B cell (primary cell): ENCODE measurements around the gene EDN3. TPM values are rescaled to one million over a fixed set of nuclear protein-coding genes. Genes with fewer than 3 reads are reported as not detected.

ENCODE experiments used
- ATAC-seq: fragments of 200-7000 bp; cut with Tn5 transposase; one replicate; pipeline ENCODE4 v1.10.0; 2021; ENCODE audit warnings: low read depth, mild to moderate bottlenecking, moderate number of reproducible peaks, moderate library complexity
- CTCF ChIA-PET: fragments of 350-600 bp; sonication (Branson Sonifier 250); formaldehyde crosslinking; loops from one replicate; lab custom pipeline; 2021; ENCODE audit warnings: antibody characterized with exemption, inconsistent platforms; lab: Charles Lee
- POLR2A ChIA-PET: fragments of 350-600 bp; sonication (Branson Sonifier 250); formaldehyde crosslinking; loops from one replicate; lab custom pipeline; 2021; ENCODE audit warnings: antibody characterized with exemption; lab: Charles Lee
- DNase-seq: peaks from one replicate; pipeline ENCODE4 v3.0.0; 2013
- H2AFZ ChIP-seq: 2 replicates; pipeline ENCODE4 v1.6.1; 2012; ENCODE audit warnings: mild to moderate bottlenecking, low read depth, low read length; ENCODE audit not compliant: insufficient read depth, poor library complexity, severe bottlenecking
- H3K27ac ChIP-seq, 2 donors: 1 replicate in 1 of 2; 2 replicates in 1 of 2; pipeline ENCODE4 v1.5.1; 2012 to 2013; ENCODE audit warnings: low read length in 2 of 2, mild to moderate bottlenecking in 2 of 2, moderate library complexity in 1 of 2
- H3K27me3 ChIP-seq, 4 experiments: fragments of 200-600 bp in 1 of 4; sonication (generic) in 1 of 4; replicated peaks in 1 of 4; 1 replicate in 2 of 4; 2 replicates in 2 of 4; pipeline versions ENCODE4 v1.6.1 to v1.7.0; 2013 to 2016; ENCODE audit warnings: low read length in 3 of 4, mild to moderate bottlenecking in 2 of 4, mixed read lengths in 1 of 4, moderate library complexity in 1 of 4; ENCODE audit not compliant: insufficient read depth in 4 of 4, control insufficient read depth in 3 of 4; ENCODE audit errors: control extremely low read depth in 1 of 4
- H3K36me3 ChIP-seq, 2 experiments: replicated peaks in 1 of 2; 1 replicate in 1 of 2; 2 replicates in 1 of 2; pipeline versions ENCODE4 v1.6.1 to v1.7.1; 2013; ENCODE audit warnings: low read length in 1 of 2; ENCODE audit not compliant: insufficient read depth in 2 of 2, control insufficient read depth in 1 of 2; ENCODE audit errors: control extremely low read depth in 1 of 2, extremely low read depth in 1 of 2
- H3K4me1 ChIP-seq, 2 donors: fragments of 200-600 bp in 1 of 2; sonication (generic) in 1 of 2; 1 replicate in 1 of 2; 2 replicates in 1 of 2; pipeline versions ENCODE4 v1.5.1 to v1.6.1; 2013 to 2017; ENCODE audit warnings: low read length in 2 of 2; ENCODE audit not compliant: control insufficient read depth in 2 of 2, insufficient read depth in 2 of 2
- H3K4me2 ChIP-seq: replicated peaks from 2 replicates; pipeline ENCODE3; 2012; ENCODE audit warnings: mild to moderate bottlenecking, low read depth, low read length; ENCODE audit not compliant: poor library complexity, severe bottlenecking
- H3K4me3 ChIP-seq, 5 experiments: fragments of 200-600 bp in 1 of 5; sonication (generic) in 1 of 5; 1 replicate in 3 of 5; 2 replicates in 2 of 5; pipeline versions ENCODE4 v1.5.1 to v1.7.0; 2011 to 2016; ENCODE audit warnings: low read length in 4 of 5, mild to moderate bottlenecking in 4 of 5, low read depth in 2 of 5, control low read depth in 1 of 5, moderate library complexity in 1 of 5; ENCODE audit not compliant: insufficient read depth in 1 of 5; ENCODE audit errors: control extremely low read depth in 1 of 5, extremely low read depth in 1 of 5
- H3K79me2 ChIP-seq: fragments of 200-600 bp; sonication (generic); one replicate; pipeline ENCODE4 v1.6.0; 2016; ENCODE audit warnings: low read length; ENCODE audit not compliant: control insufficient read depth, insufficient read depth
- H3K9ac ChIP-seq: fragments of 200-600 bp; sonication (generic); 2 replicates; pipeline ENCODE4 v1.6.1; 2017; ENCODE audit warnings: mild to moderate bottlenecking, low read length, moderate library complexity
- H3K9me3 ChIP-seq, 3 donors: one replicate each; pipeline versions ENCODE4 v1.6.1 to v1.7.1; 2013; ENCODE audit warnings: low read length in 2 of 3; ENCODE audit not compliant: control insufficient read depth in 2 of 3, insufficient read depth in 1 of 3; ENCODE audit errors: control extremely low read depth in 1 of 3
- H4K20me1 ChIP-seq: 2 replicates; pipeline ENCODE4 v1.6.0; 2012; ENCODE audit warnings: mild to moderate bottlenecking, low read length; ENCODE audit not compliant: insufficient read depth, control insufficient read depth, poor library complexity, severe bottlenecking
- H3K27ac Mint-ChIP-seq: one replicate; pipeline ENCODE4 v1.8.0; 2021; ENCODE audit warnings: mixed read lengths
- H3K27me3 Mint-ChIP-seq: one replicate; pipeline ENCODE4 v1.8.0; 2021; ENCODE audit warnings: mixed read lengths
- H3K4me1 Mint-ChIP-seq: one replicate; pipeline ENCODE4 v1.8.0; 2021; ENCODE audit warnings: mixed read lengths
- H3K4me3 Mint-ChIP-seq: one replicate; pipeline ENCODE4 v1.8.0; 2021; ENCODE audit warnings: mixed read lengths
- H3K9me3 Mint-ChIP-seq: one replicate; pipeline ENCODE4 v1.8.0; 2022; ENCODE audit warnings: mixed read lengths; ENCODE audit not compliant: insufficient read depth
- EZH2 ChIP-seq: IDR thresholded peaks from 2 replicates; pipeline ENCODE4 v1.6.1; 2012; ENCODE audit warnings: borderline replicate concordance, low read depth, mild to moderate bottlenecking, moderate library complexity, low read length; ENCODE audit not compliant: insufficient read depth, poor library complexity, severe bottlenecking
- WGBS: methylation state at CpG from one replicate; pipeline ENCODE4 v1.1.5; 2013; ENCODE audit warnings: missing lambda C conversion rate; ENCODE audit not compliant: insufficient coverage; 5-methylcytosine and 5-hydroxymethylcytosine counted together
- intact Hi-C: fragments of 100-400 bp; cut with micrococcal nuclease; formaldehyde crosslinking; loops from one replicate; pipeline ENCODE4 v1.10.0; 2022
- polyA plus RNA-seq: library from polyadenylated mRNA; depleted of rRNA; stranded (reverse); fragments of >200 nt; gene quantifications from 2 replicates; pipeline ENCODE4 v1.2.3, GENCODE V29; 2012
- total RNA-seq, 2 donors: library from RNA; stranded (reverse); fragments of 120-200 nt in 1 of 2; gene quantifications; 1 replicate in 1 of 2; 2 replicates in 1 of 2; pipeline versions ENCODE4 v1.2.3 to v1.2.4, GENCODE V29; 2013 to 2022
- TF ChIP-seq, protein P1 (sequence below): fragments of 200-600 bp; IDR thresholded peaks from one replicate; pipeline ENCODE4 v1.8.0; 2022; ENCODE audit warnings: antibody characterized with exemption, mild to moderate bottlenecking

Gene EDN3
- total and polyA plus RNA-seq, 2 donors (not counting 1 experiment from before 2014, with no cell fraction given): 0.04 TPM; not detected in 1

DNA sequence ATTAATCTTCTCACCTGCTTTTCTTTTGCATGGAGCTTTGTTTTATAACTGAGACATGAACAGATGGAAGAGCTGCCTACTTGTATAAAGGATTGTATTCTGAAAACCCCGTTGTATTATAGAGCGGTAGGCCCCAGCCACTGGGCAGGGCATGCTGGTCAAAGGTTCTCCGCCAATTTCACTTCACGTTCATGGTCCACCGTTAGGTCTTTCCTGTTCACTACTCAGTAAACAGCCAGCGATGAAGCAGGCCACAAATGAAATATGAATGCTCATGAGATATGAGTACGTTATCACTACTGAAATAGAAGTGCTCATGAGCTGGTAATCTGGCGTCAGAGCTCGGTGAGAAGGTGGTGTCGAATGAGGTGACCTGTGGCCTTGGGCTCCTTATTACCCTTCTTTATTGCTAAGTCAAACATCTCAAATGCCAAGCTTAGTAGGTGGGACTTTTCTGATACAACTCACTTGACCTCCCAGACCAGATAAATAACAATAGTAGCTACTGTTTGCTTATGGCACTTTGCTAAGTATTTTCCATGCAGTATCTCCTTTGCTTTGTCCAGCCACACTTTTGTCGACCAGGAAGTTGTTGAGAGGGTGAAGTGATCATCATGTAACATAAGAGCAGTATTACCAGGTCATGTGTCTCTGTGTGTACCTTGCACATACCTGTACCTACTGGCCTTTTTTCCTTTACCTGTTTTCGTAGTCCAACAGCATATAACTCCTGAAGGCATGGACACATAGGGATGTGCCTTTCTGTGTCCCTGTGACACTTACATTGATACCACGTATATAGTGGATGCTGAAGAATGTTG, 16.7 kb downstream of the EDN3 start:
- no peaks in the 10 kb centered on the region for H3K4me1 ChIP-seq
- no peak overlapping the region for H2AFZ ChIP-seq
- ATAC-seq: no peak
- Mint-ChIP-seq H3K9me3 (no peaks in the 10 kb centered on the region), H3K27me3 (peaks cover 9% of the 10 kb centered on the region), H3K27ac (no peak overlapping the region), H3K4me3 (no peak overlapping the region), H3K4me1 (no peaks in the 10 kb centered on the region)
- ChIA-PET POLR2A (no interaction called here), CTCF (interaction anchor here (0.6 kb wide), 1 partner anchor 1081 kb away, joined by 3 read pairs; no protein-coding TSS in a partner anchor)
- H3K4me2 ChIP-seq: no peak overlapping the region
- H4K20me1 ChIP-seq: no peaks in the 10 kb centered on the region
- no peak for TF ChIP-seq EZH2
- TF ChIP-seq, protein P1, sequence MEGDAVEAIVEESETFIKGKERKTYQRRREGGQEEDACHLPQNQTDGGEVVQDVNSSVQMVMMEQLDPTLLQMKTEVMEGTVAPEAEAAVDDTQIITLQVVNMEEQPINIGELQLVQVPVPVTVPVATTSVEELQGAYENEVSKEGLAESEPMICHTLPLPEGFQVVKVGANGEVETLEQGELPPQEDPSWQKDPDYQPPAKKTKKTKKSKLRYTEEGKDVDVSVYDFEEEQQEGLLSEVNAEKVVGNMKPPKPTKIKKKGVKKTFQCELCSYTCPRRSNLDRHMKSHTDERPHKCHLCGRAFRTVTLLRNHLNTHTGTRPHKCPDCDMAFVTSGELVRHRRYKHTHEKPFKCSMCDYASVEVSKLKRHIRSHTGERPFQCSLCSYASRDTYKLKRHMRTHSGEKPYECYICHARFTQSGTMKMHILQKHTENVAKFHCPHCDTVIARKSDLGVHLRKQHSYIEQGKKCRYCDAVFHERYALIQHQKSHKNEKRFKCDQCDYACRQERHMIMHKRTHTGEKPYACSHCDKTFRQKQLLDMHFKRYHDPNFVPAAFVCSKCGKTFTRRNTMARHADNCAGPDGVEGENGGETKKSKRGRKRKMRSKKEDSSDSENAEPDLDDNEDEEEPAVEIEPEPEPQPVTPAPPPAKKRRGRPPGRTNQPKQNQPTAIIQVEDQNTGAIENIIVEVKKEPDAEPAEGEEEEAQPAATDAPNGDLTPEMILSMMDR: no peak
- WGBS: 92% methylated on average over 9 of the region's 13 CpGs
- no peaks in the 10 kb centered on the region for H3K9me3 ChIP-seq
- intact Hi-C loops: no loop called here
- no peaks in the 10 kb centered on the region for H3K36me3 ChIP-seq
- H3K27me3 ChIP-seq: peaks cover 0 to 2% (median 0%) of the 10 kb centered on the region in 4 experiments
- H3K4me3 ChIP-seq: no peak overlapping the region
- H3K27ac ChIP-seq: no peak overlapping the region
- no peaks in the 10 kb centered on the region for H3K79me2 ChIP-seq
- no peak overlapping the region for H3K9ac ChIP-seq
- DNase-seq: no peak

- H3K27me3 ChIP-seq: peaks cover 0 to 2% (median 0%) of the 10 kb centered on the region in 4 experiments
- H3K27me3 Mint-ChIP-seq: peaks cover 7% of the 10 kb centered on the region
- 94% methylated on average over 18 of the region's 20 CpGs for WGBS
- intact Hi-C loops: no loop called here
- H3K27ac ChIP-seq: no peak overlapping the region
- no peaks in the 10 kb centered on the region for H3K4me1 Mint-ChIP-seq
- DNase-seq (no peak), ATAC-seq (no peak)
- H3K9me3 Mint-ChIP-seq: no peaks in the 10 kb centered on the region
- H3K36me3 ChIP-seq: no peaks in the 10 kb centered on the region
- TF ChIP-seq, protein P1: no peak
- H3K9ac ChIP-seq: no peak overlapping the region
- H4K20me1 ChIP-seq: no peaks in the 10 kb centered on the region
- no peak overlapping the region for H2AFZ ChIP-seq
- H3K4me3 ChIP-seq: no peak overlapping the region
- no peaks in the 10 kb centered on the region for H3K9me3 ChIP-seq
- CTCF ChIA-PET: no interaction called here
- no peak overlapping the region for H3K4me3 Mint-ChIP-seq
- POLR2A ChIA-PET: no interaction called here
- no peaks in the 10 kb centered on the region for H3K79me2 ChIP-seq
- no peaks in the 10 kb centered on the region for H3K4me1 ChIP-seq
- H3K4me2 ChIP-seq: no peak overlapping the region
- H3K27ac Mint-ChIP-seq: no peak overlapping the region
Observed at GRCh38 chr20:59318201-59318790, 17.9 kb downstream of the EDN3 start.
